ENCODE results near the gene MTMR6.

MTMR6 gene

GRCh38 chr13:25295228-25295627, 7.9 kb upstream of the MTMR6 start:
- in situ Hi-C loops (cut with MboI; ENCODE audit: low sequenced_read_pairs) = no loop called here
- no peak for DNase-seq (ENCODE audit: low spot score in 2 of 2)

GRCh38 chr13:25292301-25292700, 5.0 kb upstream of the MTMR6 start:
- Histone ChIP-seq H3K36me3 (replicated peaks) (no peaks in the 10 kb centered on the region), H3K27me3 (ENCODE audit: low read depth) (peaks cover 14% of the 10 kb centered on the region), H3K4me3 (no peak overlapping the region), H3K4me1 (no peaks in the 10 kb centered on the region), H3K9me3 (no peaks in the 10 kb centered on the region)
- DNase-seq (ENCODE audit: low spot score in 2 of 2) = no peak
- in situ Hi-C loops (cut with MboI; ENCODE audit: low sequenced_read_pairs) = no loop called here

More at GRCh38 chr13:25295228-25295627, 7.9 kb upstream of the MTMR6 start:
- peaks cover 9% of the 10 kb centered on the region for H3K27me3 ChIP-seq (ENCODE audit: low read depth)
- no peaks in the 10 kb centered on the region for H3K4me1 ChIP-seq
- H3K4me3 ChIP-seq = no peak overlapping the region
- no peaks in the 10 kb centered on the region for H3K36me3 ChIP-seq (replicated peaks)
- no peaks in the 10 kb centered on the region for H3K9me3 ChIP-seq

GRCh38 chr13:25291691-25292090, 4.4 kb upstream of the MTMR6 start:
- DNase-seq (ENCODE audit: low spot score in 2 of 2) = no peak
- H3K4me1 ChIP-seq = no peaks in the 10 kb centered on the region
- H3K9me3 ChIP-seq = no peaks in the 10 kb centered on the region
- in situ Hi-C loops (cut with MboI; ENCODE audit: low sequenced_read_pairs) = no loop called here
- no peak overlapping the region for H3K4me3 ChIP-seq
- no peaks in the 10 kb centered on the region for H3K36me3 ChIP-seq (replicated peaks)
- H3K27me3 ChIP-seq (ENCODE audit: low read depth) = peaks cover 10% of the 10 kb centered on the region

GRCh38 chr13:25288966-25289365, 1.7 kb upstream of the MTMR6 start:
- H3K4me1 ChIP-seq = 0 out of 2 replicates have a peak, but pooled peaks cover 4% of the 10 kb centered on the region
- in situ Hi-C loops (cut with MboI; ENCODE audit: low sequenced_read_pairs) = no loop called here
- no peak overlapping the region for H3K4me3 ChIP-seq

GRCh38 chr13:25286308-25286968, 850 bp downstream of the MTMR6 start:
- peak in 1 of 2 experiments; percentile 43 for DNase-seq (ENCODE audit: low spot score in 2 of 2)
- Histone ChIP-seq H3K36me3 (replicated peaks) (no peaks in the 10 kb centered on the region), H3K4me3 (peak overlapping the region; percentile 88), H3K9me3 (no peaks in the 10 kb centered on the region), H3K27me3 (ENCODE audit: low read depth) (peaks cover 7% of the 10 kb centered on the region), H3K4me1 (0 out of 2 replicates have a peak, but pooled peaks cover 4% of the 10 kb centered on the region)
- in situ Hi-C loops (cut with MboI; ENCODE audit: low sequenced_read_pairs) = no loop called here

More at GRCh38 chr13:25288966-25289365, 1.7 kb upstream of the MTMR6 start:
- Histone ChIP-seq H3K36me3 (replicated peaks) (no peaks in the 10 kb centered on the region), H3K9me3 (no peaks in the 10 kb centered on the region), H3K27me3 (ENCODE audit: low read depth) (peaks cover 7% of the 10 kb centered on the region)
- DNase-seq (ENCODE audit: low spot score in 2 of 2) = no peak

GRCh38 chr13:25281935-25282332, 5.4 kb downstream of the MTMR6 start:
- in situ Hi-C loops (cut with MboI; ENCODE audit: low sequenced_read_pairs) = no loop called here
- H3K4me1 ChIP-seq = 0 out of 2 replicates have a peak, but pooled peaks cover 4% of the 10 kb centered on the region
- DNase-seq (ENCODE audit: low spot score in 2 of 2) = no peak
- H3K27me3 ChIP-seq (ENCODE audit: low read depth) = no peaks in the 10 kb centered on the region
- H3K4me3 ChIP-seq = no peak overlapping the region
- no peaks in the 10 kb centered on the region for H3K9me3 ChIP-seq
- H3K36me3 ChIP-seq (replicated peaks) = no peaks in the 10 kb centered on the region

GRCh38 chr13:25281193-25281934, 5.9 kb downstream of the MTMR6 start:
- in situ Hi-C loops (cut with MboI; ENCODE audit: low sequenced_read_pairs) = no loop called here
- Histone ChIP-seq H3K27me3 (ENCODE audit: low read depth) (no peaks in the 10 kb centered on the region), H3K4me3 (no peak overlapping the region), H3K4me1 (0 out of 2 replicates have a peak, but pooled peaks cover 4% of the 10 kb centered on the region), H3K36me3 (replicated peaks) (no peaks in the 10 kb centered on the region), H3K9me3 (no peaks in the 10 kb centered on the region)
- no peak for DNase-seq (ENCODE audit: low spot score in 2 of 2)

- Histone ChIP-seq H3K4me3 (no peak overlapping the region), H3K9me3 (no peaks in the 10 kb centered on the region), H3K27me3 (ENCODE audit: low read depth) (no peaks in the 10 kb centered on the region), H3K36me3 (replicated peaks) (no peaks in the 10 kb centered on the region), H3K4me1 (no peaks in the 10 kb centered on the region)
- in situ Hi-C loops (cut with MboI; ENCODE audit: low sequenced_read_pairs) = no loop called here
- DNase-seq (ENCODE audit: low spot score in 2 of 2) = no peak
Measured at GRCh38 chr13:25280396-25280795, 6.9 kb downstream of the MTMR6 start.

GRCh38 chr13:25276748-25277147, 10.5 kb downstream of the MTMR6 start:
- in situ Hi-C loops (cut with MboI; ENCODE audit: low sequenced_read_pairs) = no loop called here
- Histone ChIP-seq H3K4me1 (peaks cover 7% of the 10 kb centered on the region), H3K36me3 (replicated peaks) (0 out of 2 replicates have a peak, but pooled peaks cover 3% of the 10 kb centered on the region), H3K9me3 (no peaks in the 10 kb centered on the region), H3K4me3 (no peak overlapping the region), H3K27me3 (ENCODE audit: low read depth) (no peaks in the 10 kb centered on the region)
- DNase-seq (ENCODE audit: low spot score in 2 of 2) = no peak

- Histone ChIP-seq H3K9me3 (no peaks in the 10 kb centered on the region), H3K27me3 (ENCODE audit: low read depth) (no peaks in the 10 kb centered on the region), H3K4me1 (peaks cover 7% of the 10 kb centered on the region), H3K4me3 (no peak overlapping the region), H3K36me3 (replicated peaks) (peaks cover 12% of the 10 kb centered on the region)
- no peak for DNase-seq (ENCODE audit: low spot score in 2 of 2)
- in situ Hi-C loops (cut with MboI; ENCODE audit: low sequenced_read_pairs) = no loop called here
Measured at GRCh38 chr13:25268561-25268960, 18.7 kb downstream of the MTMR6 start.

GRCh38 chr13:25267715-25268114, 19.6 kb downstream of the MTMR6 start:
- DNase-seq (ENCODE audit: low spot score in 2 of 2) = no peak
- in situ Hi-C loops (cut with MboI; ENCODE audit: low sequenced_read_pairs) = no loop called here
- Histone ChIP-seq H3K4me1 (peaks cover 3% of the 10 kb centered on the region; the same call in 1 of the 2 replicates), H3K4me3 (no peak overlapping the region), H3K9me3 (no peaks in the 10 kb centered on the region), H3K36me3 (replicated peaks) (peaks cover 12% of the 10 kb centered on the region), H3K27me3 (ENCODE audit: low read depth) (no peaks in the 10 kb centered on the region)

GRCh38 chr13:25266706-25267105, 20.6 kb downstream of the MTMR6 start:
- no peaks in the 10 kb centered on the region for H3K4me1 ChIP-seq
- no peak overlapping the region for H3K4me3 ChIP-seq
- H3K9me3 ChIP-seq = no peaks in the 10 kb centered on the region
- H3K27me3 ChIP-seq (ENCODE audit: low read depth) = no peaks in the 10 kb centered on the region
- DNase-seq (ENCODE audit: low spot score in 2 of 2) = no peak
- in situ Hi-C loops (cut with MboI; ENCODE audit: low sequenced_read_pairs) = no loop called here
- H3K36me3 ChIP-seq (replicated peaks) = peaks cover 12% of the 10 kb centered on the region

- Histone ChIP-seq H3K9me3 (no peaks in the 10 kb centered on the region), H3K4me3 (no peak overlapping the region), H3K36me3 (replicated peaks) (peaks cover 12% of the 10 kb centered on the region), H3K4me1 (no peaks in the 10 kb centered on the region), H3K27me3 (ENCODE audit: low read depth) (no peaks in the 10 kb centered on the region)
- no peak for DNase-seq (ENCODE audit: low spot score in 2 of 2)
- in situ Hi-C loops (cut with MboI; ENCODE audit: low sequenced_read_pairs) = no loop called here
Measured at GRCh38 chr13:25262261-25262660, 25.0 kb downstream of the MTMR6 start.

GRCh38 chr13:25253702-25254101, 33.6 kb downstream of the MTMR6 start:
- in situ Hi-C loops (cut with MboI; ENCODE audit: low sequenced_read_pairs) = no loop called here
- Histone ChIP-seq H3K4me3 (no peak overlapping the region), H3K4me1 (peaks cover 13% of the 10 kb centered on the region), H3K27me3 (ENCODE audit: low read depth) (no peaks in the 10 kb centered on the region), H3K36me3 (replicated peaks) (peaks cover 5% of the 10 kb centered on the region; the same call in 1 of the 2 replicates), H3K9me3 (no peaks in the 10 kb centered on the region)
- DNase-seq (ENCODE audit: low spot score in 2 of 2) = peak; percentile 50 to 76

All from HAP-1 (cell line).